GM21526 (cell line): ENCODE results near the gene RUNX3.

Experiments
- ATAC-seq: cut with Tn5 transposase; IDR thresholded peaks from one replicate; pipeline ENCODE4 v1.9.1; 2021; ENCODE audit warnings: moderate library complexity; ENCODE audit not compliant: unreplicated experiment, low FRiP score

RUNX3 gene

DNA sequence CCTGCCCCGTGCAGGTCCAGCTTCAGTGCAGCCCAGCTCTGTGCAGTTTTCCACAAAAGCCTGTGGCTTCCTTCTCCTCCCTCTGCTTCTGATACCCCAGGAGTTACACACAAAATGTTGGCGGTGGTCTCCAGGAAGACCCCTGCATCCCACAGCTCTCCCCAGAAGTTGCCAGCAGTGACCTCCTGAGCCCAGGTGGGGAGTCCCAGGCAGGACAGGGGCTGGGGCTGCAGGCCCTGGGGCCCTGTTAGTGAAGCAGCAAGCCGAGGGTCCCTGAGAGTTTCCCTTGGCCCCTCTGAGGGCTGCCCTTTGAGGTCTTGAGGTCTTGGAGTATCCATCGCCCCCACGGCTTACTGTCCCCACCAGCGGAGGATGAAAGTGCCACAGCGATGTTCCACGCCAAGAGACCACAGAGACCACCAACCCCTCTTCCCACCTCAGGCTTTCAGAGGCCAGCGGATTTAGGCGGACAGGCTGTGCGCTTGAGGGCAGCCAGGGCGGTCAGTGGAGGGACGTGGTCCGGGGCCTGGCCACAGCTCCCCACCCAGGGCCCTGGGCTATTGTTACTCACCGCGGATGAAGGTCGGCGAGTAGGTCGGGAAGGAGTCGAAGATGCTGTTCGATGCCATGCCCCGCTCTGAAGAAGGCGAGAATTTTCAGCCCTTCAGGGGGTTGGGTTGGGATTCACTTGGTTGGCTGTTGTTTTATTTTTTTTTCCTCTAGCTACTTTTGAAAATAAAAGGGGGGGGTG is 34.0 kb upstream of the RUNX3 start:
- no peak for ATAC-seq

DNA sequence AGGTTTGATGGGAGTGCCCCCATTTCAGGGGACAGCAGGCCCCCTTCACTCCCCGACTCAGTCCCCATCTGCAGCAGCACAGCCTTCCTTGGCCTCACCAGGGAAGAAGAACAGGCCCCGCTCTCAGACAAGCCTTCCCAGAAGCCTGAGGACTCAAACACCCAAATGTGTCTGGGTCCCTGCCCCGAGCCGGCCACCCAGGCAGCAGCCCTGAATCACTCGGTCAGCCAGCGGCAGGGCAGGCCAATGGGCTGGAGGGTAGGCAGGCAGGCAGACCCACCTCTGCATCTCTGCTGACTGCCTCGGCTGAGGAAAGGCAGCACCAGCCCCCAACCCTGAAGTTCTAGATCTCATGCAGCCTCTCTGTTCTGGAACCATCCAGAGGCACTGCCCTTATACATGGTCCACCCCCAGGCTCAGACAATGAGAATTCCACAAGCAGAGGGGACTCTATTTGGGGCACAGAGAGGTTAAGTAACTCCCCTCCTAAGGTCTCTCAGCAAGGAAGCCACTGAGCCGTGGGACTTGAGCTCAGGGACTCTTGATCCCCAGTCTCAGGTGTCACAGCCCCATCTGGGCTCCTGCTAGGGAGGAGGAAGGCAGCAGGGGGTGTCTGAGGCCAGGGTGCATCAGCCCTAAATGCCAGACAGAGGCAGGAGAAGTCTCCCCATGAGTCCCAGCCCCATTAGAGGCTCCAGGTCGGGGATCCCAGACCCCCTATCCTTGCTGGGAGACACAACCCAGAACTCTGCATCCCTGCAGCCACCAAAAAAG is 33.2 kb upstream of the RUNX3 start:
- no peak for ATAC-seq

DNA sequence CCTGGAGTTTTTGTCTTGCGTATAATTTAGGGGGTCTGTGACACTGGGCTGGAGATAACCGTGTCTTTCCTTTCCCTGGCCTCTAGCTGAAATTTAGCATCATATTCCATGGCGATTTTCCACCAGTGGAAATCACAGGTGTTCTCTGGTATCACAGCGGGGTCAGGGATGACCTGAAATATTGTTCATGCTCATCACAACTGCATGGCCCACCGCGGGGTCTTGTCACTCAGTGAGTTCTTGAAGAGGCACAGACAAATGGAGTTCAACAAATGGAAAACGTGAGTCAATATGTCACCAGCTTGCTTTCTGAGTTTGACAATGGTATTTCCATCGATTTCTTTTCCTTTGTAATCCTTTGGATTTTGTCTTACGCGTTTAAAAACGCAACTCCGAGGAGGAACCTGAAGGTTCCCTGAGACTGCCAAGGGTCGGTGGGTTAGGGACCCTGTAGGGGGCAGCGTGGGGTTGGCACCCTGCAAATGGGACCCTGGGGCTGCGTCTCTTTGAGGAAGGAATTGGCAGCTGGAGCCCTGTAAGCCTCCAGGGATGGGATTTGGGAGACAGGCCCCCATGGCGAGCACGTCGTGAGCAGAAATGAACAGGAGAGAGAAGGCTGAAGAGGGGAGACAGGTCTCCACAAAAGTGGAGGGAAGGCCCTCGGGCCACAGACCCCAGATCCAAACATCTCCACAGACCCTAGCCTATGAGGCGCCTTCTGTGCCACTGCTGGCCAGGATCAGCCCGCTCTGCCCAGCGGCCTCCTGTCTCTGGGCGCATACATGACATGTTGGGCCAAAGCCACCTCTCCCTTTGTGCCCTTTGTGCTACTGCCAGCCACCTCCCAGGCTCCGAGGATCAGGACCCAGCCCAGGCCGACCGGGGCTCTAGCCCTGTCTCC is 32.1 kb upstream of the RUNX3 start:
- no peak for ATAC-seq

DNA sequence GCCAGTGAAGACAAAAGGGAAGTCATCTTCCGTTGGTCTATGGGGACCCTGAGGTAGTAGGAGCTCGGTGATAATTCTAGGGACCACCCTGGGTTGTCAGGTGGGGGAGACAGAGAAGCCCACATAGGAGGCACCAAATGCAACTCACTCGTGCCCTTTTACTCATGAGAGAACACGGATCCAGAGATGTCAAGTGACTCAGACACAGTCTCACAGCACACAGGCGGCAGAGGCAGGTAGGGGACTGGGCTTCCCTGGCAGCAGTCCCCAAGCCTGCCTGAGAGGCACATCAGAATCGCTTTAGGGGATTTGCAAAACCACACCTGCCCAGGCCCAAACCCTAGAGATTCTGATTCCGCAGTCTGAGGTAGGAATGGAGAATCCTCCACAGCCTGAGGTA is 31.3 kb upstream of the RUNX3 start:
- no peak for ATAC-seq

DNA sequence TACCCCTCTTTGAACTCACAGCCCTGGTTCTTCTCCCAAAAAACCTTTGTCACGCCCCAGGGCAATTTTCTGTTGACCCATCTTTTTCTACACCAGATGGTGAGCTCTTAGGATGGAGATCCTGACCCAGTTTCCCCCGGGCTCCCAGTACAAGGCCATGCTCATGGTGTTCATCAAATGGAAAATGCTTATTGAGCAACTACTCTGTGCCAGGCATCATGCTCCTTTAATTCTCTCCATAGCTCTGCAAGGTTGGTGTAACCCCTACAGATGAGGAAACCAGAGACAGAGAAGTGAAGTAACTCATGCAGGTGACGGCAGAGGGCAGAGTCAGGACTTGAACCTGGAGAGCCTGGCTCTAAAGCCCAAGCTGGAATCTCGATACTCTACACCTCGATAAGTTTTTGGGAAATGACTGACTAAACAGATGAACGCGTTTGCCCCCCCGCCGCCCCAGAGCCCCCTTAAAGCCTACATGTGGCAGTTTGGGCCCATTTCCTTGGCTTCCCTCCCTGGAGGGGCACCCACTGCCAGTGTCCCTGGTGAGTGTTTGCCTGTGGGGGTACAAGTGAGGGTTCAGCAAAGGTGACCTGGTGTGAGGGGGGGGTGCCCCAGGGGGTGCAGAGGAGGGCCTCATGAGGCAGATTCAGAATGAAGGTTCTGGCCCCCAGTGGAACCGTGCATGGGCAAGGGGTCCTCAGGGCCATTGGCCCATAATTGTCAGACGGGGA is 30.2 kb upstream of the RUNX3 start:
- ATAC-seq = no peak

DNA sequence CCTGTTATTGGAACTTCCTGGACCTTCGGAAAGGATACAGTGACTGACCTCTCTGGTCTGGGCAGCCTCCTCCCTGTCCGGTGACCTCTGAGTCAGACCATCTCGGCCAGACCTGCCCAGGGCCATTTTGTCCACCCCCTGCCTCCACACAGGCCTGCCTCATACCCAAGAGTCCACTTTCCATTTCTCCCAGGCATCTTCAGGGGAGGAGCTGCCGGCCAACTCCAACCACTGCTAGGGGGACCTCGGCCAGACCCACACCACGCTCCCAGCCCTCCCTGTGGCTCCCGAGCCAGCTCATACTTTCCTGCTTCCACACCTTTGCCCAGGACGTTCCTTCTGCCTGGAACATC is 29.5 kb upstream of the RUNX3 start:
- no peak for ATAC-seq

DNA sequence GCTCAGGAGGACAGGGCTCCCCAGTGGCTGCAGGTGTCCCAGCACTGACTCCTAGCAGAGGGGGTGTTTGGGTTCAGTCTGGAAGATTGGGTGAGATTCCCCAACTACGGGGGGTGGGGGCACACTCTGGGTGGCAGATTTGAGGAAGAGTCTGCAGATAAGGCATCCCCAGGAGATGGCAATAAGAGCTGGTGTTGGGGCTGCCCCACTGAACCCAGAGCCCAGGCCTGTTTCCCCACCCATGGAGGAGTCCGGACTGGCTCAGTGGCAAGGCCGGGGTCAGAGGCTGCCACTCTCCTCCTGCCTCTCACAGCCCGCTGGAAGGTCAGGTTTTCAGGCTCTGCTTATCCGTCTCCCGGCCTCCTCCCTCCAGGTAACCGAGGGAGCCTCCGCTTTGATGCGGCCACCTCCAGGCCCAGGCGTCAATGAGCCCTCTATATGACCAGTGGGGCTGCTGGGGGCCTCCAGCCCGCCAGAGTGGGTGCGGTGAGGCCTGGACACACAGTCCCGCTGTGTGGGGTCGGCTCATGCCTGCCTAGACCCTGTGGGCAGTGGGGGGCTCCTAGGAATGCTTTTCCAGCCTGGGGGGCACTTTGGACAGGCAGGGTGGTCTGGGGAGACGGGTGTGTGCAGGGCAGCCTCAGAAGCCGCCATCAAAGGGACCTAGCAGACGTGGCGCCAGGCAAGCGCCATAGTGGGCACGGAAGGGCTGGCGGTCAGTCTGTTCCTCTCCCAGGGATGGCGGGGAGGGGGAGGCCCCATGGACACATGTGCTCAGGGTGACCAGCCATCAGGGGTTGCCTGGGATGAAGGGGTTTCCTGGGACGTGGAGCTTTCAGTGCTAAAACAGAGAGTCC is 28.9 kb upstream of the RUNX3 start:
- no peak for ATAC-seq

DNA sequence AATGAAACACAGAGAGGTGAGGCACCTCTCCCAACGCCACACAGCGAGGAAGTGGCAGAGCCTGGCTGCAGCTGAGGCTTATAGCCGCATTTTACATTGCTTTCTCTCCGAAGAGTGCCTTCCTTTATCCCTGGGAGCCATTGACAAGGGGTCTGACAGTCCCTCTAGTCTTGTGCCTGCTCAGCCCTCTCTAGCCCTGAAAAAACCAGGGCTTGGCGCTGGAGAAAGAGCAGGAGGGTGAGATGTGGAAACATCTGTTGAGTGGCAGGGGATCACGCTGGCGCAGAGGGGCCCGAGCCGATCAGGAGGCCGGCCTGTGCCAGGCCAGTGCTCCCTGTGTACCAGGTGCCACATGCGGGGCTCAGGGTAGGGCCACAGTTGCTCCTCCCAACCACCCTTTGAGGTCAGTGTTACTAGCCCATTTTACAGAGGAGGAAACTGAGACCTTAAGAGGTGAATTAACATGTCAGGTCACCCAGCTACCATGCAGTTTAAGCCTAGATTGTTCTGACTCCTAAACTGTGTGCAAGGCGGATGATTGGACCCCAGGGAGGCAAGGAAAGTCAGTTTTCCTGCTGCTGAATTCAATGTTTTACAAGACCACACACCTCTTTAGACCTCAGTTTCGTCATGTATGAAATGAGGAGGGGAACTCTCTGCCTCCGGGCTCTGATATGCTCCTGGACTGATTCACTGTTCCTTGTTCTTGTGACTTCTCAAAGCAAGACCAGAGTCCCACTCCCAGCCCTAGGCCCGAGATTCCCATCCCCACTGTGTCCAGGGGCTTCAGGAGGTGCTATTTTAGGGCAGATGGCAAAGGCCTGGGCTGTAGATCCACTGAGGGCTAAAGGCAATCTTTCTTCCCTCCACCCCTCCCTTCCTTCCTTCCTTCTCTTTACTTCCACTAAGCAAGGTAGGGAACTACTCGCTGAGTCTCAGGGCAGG is 28.0 kb upstream of the RUNX3 start:
- no peak for ATAC-seq

DNA sequence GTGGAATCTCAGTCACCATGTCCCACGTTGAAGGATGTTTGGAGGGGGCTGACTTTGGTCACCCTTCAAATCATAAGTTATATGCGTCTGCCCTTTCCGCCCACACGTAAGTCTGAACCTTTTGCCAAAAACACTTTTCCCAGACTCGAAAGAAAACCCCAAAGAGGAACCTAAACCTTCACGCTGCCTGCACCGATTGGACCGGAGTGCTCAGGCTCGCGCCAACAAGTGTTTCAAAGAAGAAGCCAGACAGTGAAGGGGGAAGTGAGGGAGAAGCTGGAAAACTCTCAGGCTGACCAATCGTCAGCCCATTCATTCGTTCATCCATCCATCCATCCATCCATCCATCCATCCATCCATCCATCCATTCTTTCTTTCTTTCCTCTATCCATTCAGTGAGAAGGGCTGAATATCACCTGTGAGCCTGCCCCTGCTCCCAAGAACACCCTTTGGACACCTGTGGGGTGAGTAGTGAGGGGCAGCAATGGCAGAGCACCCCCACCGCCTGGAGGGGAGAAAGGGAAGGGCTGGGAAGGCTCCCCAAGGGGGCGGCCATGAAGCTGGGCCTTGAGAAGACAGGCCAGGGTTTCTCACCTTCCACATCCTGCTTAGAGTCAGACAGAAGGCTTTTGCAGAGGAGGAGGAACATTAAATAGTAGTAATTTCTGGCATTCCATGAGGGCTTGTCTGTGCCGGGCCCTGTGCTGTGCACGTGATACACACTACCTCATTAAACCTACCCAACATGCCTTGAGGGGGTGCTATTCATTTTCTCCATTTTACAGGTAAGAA is 27.1 kb upstream of the RUNX3 start:
- ATAC-seq = no peak

DNA sequence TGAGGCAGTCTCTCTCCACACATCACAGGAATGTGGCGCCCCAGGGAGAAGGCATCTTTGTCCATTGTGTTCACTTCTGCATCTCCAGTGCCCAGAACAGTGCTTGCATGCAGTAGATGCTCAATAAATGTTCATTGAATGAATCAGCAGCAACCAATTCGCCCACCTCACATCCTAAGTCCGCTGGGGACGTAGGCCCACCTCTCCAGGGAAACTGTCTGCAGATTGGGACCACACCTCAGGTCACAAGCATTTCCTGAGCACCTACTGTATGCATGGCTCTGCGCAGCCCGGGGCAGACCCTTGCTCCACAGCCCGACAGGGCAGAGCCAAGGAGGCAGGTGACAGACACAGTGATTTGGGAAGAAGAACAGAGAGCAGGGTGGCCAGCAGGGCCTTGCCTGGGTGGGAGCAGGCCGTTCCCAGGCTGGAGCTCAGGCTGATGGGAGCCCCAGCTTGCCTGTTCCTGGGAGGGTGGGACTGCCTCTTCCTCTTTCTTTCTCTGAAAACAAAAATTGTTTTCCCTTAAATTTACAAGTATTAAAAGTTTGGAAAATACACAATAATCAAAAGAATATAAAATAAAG is 25.8 kb upstream of the RUNX3 start:
- ATAC-seq = no peak

DNA sequence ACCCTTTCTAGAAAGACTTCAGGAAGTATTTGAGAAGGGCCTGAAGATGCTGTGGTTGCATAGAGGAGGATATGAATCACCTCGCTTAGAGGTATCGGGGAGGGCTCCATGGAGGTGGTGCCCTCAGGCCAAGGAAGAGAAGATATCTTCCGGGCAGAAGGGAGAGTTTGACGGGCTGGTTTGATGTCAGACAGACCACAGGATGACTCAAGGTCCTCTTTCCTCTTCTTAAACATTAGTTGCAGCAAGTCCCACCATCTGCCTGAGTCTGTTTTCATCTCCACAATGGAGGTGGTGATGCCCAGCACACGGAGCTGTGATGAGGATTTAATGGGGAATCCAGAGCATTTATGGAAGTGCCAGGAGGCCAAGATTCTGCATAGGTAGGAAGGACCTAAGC is 25.1 kb upstream of the RUNX3 start:
- ATAC-seq = no peak

DNA sequence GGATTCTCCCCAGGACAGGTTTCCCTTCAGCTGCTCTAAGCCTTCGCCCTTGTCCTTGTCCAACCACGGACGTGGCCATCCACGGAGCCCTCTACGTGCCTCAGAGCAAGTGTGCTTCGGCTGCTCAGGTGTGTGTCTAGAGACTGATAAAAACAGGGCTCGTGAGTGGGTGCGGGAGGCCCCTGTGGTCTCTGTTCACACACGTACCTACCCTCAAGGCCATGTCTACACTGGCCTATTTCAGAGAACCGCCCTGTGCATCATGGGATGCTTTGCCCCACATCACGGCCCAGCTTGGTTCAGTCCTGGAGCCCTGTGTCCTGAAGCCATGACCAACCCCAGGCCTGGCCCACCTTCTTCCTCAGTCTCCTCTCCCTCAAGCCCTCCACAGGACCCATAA is 24.6 kb upstream of the RUNX3 start:
- ATAC-seq = no peak

DNA sequence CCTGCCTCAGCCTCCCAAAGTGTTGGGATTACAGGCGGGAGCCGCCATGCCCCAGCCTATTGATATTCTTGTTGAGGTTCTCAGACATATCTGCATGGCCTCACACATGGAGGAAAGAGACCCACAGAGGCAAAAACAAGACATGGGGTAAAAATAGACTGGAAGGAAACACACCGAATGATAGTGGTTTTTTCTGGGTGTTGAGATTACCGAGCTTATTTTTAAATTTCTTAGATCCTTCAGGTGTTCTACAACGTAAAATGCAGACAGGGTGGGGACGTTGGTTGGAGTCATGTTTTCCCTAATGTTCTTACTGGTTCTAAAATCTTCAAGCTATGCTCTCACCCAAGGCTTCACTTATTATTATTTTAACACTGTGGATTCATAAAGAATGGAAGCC is 23.9 kb upstream of the RUNX3 start:
- no peak for ATAC-seq

DNA sequence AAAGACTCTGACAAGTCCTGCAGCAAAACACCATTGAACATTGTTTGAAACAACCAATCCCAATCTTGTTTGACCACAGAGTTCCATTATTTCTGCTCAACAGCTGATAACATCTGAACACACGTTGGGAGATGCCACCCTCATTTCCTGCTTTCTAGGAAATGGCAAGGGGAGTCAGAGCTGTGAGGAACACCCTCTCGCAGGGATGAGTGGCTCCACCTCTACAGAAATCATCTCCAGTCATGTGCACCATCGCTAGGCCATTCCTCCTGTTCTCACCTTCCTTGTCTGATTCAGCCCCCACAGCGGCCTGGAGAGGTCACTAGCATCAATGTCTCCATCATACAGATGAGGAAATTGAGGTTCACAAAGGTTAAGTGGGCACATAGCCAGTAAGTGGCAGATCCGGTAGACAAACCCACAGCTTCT is 22.4 kb upstream of the RUNX3 start:
- ATAC-seq = no peak

DNA sequence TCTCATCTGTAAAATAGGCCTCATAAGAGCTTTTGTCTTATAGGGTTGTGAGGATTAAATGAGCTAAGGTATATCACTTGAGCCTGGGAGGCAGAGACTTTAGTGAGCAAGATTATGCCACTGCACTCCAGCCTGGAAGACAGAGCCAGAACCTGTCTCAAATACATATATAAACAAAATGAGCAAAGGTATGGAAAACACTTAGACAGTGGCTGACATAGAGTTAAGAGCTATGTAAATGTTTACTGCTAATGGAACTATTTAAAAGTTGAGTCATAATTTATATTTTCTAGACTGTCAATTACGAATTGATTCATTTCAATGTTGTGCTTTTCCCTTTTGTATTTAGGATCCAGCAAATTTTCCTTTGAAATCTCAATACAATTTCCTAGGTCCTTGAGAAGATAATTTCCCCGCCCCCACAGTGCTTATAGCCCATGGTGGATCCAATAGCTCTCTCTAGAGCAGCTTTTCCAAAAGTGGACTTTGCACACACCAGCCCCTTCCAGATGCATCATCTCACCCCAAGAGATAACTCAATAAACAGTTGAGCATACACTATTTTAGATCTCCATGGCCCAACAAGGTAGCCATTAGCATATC is 21.8 kb upstream of the RUNX3 start:
- ATAC-seq = no peak

DNA sequence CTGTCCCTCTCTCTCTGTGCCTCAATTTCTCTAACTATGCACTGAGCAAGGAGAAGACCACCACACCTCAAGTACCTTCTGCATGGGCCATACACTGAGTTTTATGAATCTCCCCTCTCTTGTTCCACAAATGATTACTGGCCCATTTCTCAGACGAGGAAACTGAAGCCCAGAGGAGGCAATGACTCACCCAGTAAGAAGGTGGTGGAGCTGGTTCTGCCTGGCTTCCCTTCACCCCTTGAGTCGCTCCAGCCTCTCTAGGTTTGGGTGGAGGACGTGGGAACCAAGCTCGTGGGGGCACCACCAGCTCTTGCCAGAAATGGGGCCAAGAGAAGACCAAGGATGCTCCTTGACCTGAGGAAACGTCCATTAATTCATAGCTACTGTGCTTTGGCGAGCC is 21.3 kb upstream of the RUNX3 start:
- ATAC-seq = no peak

DNA sequence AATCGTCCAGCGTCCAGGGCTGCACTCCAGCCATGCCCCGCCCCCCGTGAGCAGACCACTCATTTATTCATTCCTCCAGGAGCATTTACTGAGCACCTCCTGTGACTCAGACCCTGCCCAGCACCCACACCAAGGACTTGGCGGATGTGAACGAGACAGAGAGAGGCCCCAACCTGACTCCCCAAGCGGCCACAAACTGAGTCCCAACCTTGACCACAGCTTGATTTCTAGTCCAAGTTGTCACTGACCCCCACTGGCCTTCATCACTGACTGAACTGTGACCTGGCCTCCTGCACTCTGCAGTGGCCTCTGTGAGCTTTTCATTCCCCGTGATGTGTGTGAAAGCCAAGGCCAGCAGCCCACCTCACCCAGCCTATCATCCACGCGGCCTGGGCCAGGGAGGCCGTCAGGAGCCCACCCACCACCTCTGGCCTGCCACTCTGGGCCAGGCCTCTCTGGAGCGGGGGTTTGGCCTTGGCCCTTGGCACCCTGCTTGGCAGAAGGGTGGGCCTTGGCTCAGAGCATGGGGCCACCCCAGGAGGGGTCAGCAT is 19.3 kb upstream of the RUNX3 start:
- no peak for ATAC-seq
